AG04449 (cell line): ENCODE data around the gene LRRC18.

Source experiments
- CTCF ChIA-PET: fragments of 350-600 bp; formaldehyde crosslinking; extraction: SDS; loops from one replicate; lab custom pipeline; 2021; ENCODE audit warnings: antibody characterized with exemption; lab: Yijun Ruan, JAX
- POLR2A ChIA-PET: fragments of 400-600, 350-600 bp; formaldehyde crosslinking; extraction: SDS; loops from one replicate; lab custom pipeline; 2020; ENCODE audit warnings: antibody characterized with exemption, inconsistent platforms; lab: Yijun Ruan, JAX
- DNase-seq: peaks from one replicate; pipeline ENCODE4 v3.0.0-alpha.2; 2010; ENCODE audit warnings: low read depth, low spot score
- H3K4me3 ChIP-seq: 2 replicates; pipeline ENCODE4 v1.5.1; 2011; ENCODE audit warnings: low read depth, mild to moderate bottlenecking, control low read depth, low read length
- TF ChIP-seq, protein P1 (sequence below): IDR thresholded peaks from one replicate; pipeline ENCODE4 v1.5.1; 2011; ENCODE audit warnings: mild to moderate bottlenecking, moderate library complexity, low read length, control low read depth, inconsistent platforms; ENCODE audit not compliant: insufficient read depth; ENCODE audit errors: missing control alignments

Gene LRRC18

DNA sequence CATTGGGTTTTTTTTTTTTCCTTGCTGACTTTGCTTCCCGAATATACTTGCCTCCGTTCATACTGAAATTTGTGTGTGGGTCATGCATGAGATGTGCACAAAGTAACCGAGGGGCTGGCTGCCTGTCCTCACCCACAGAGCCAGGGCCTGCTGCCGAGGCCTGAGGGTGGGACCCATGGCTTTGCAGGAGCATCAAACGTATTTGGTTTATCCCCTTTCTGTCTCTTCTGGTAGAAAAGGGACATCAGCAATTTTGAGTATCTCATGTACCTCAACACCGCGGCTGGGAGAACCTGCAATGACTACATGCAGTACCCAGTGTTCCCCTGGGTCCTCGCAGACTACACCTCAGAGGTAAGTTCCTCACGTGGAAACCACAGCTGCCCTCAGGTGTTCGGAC lies 3.5 kb upstream of the LRRC18 start:
- ChIA-PET POLR2A (no interaction called here), CTCF (no interaction called here)
- TF ChIP-seq, protein P1, sequence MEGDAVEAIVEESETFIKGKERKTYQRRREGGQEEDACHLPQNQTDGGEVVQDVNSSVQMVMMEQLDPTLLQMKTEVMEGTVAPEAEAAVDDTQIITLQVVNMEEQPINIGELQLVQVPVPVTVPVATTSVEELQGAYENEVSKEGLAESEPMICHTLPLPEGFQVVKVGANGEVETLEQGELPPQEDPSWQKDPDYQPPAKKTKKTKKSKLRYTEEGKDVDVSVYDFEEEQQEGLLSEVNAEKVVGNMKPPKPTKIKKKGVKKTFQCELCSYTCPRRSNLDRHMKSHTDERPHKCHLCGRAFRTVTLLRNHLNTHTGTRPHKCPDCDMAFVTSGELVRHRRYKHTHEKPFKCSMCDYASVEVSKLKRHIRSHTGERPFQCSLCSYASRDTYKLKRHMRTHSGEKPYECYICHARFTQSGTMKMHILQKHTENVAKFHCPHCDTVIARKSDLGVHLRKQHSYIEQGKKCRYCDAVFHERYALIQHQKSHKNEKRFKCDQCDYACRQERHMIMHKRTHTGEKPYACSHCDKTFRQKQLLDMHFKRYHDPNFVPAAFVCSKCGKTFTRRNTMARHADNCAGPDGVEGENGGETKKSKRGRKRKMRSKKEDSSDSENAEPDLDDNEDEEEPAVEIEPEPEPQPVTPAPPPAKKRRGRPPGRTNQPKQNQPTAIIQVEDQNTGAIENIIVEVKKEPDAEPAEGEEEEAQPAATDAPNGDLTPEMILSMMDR: no peak
- H3K4me3 ChIP-seq: no peak overlapping the region
- no peak for DNase-seq

DNA sequence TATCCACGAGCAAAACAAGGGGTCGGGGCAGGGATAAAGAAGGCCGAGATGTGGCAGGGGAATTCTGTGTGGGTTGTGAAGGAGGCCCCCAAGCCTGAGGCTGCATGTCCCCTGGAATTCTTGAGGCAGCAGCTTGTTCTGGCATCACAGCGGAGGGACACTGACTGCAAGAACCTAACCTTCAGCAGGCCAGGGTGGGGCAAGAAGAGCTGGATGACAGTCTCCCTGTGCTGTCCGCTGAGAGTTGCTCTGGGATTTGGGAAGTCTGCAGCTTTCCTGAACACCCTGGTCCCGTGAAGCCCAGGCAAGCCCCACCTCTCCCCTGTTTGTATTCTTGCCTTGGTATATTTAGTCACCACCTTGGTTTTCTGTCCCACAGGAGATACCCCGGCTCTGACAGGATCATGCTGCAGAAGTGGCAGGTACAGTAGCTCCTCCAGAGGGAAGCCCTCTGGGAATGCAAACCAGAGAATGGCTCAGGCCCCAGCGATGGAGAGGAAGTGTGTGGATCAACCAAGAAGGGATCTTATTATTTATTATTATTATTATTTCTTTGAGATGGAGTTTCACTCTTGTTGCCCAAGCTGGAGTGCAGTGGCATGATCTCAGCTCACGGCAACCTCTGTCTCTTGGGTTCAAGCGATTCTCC lies 1.9 kb upstream of the LRRC18 start:
- no peak for DNase-seq
- POLR2A ChIA-PET: no interaction called here
- H3K4me3 ChIP-seq: no peak overlapping the region
- TF ChIP-seq, protein P1: no peak
- CTCF ChIA-PET: no interaction called here

DNA sequence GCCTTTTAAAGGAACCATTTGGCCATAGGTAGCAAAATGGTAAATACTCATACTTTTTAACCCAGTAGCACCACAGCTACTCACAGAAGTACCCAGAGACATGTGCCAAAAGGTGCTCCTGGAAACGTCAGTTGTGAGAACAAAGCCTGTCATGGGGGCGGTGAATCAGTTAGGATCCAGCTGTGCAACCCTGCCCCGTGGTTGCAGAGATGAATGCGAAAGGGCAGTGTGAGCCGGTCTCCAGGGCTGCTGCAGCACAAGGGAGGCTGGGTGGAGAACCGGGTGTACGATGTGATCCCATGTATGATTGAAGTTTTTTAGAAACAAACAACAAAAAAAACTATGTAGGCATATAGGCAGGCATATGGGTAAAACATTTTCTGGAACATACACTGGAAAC lies 1.3 kb upstream of the LRRC18 start:
- ChIA-PET CTCF (no interaction called here), POLR2A (no interaction called here)
- TF ChIP-seq, protein P1: no peak
- no peak for DNase-seq
- no peak overlapping the region for H3K4me3 ChIP-seq

DNA sequence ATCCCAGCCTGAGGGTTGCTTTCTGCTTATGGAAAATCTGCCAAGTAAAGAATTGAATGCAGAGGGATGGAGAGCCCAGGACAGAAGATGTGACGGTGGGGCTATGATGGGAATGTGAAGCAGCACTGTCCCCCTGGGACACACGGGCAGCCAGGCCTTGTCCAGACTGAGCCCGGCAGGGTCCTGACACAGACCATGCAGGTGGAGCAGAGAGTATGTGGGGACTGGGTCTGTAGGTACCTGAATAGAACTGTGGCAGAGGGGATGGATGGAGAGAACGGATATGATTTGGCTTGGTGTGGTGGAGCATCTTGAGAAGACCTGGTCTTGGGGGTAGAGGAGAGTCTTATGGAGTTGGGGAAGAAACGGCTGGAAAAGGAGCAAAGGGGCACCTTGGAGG lies 732 bp upstream of the LRRC18 start:
- ChIA-PET CTCF (no interaction called here), POLR2A (no interaction called here)
- TF ChIP-seq, protein P1: no peak
- DNase-seq: no peak
- H3K4me3 ChIP-seq: no peak overlapping the region

DNA sequence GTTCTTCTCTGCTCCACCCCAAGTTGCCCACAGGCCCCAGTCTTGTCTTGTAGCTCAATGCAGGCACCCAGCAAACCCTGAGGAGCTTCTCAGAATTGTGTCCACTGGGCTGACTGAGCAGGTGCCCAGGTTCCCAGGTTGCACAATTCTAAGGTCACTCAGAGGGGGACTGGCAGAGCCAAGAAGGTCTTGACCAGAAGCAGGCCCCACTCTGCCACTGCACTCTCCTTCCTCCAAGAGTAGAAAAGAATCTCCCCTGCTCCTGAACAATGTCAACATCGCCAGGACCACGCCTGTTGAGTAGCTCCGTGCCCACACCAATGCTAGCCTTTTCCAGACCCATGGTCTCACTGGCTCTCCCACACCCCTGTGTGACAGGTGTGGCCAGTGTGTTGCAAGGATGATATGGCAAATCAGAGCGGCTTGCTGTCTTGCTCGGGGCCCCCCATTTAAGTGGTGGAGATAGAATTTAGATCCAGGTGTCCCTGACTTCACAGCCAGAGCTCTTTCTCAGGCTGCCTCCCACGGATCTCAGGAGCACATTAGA lies 577 bp downstream of the LRRC18 start:
- no peak for DNase-seq
- TF ChIP-seq, protein P1: no peak
- POLR2A ChIA-PET: no interaction called here
- no peak overlapping the region for H3K4me3 ChIP-seq
- CTCF ChIA-PET: interaction anchor here (0.6 kb wide), 1 partner anchor 14 kb away, joined by 3 read pairs; no protein-coding TSS in a partner anchor

DNA sequence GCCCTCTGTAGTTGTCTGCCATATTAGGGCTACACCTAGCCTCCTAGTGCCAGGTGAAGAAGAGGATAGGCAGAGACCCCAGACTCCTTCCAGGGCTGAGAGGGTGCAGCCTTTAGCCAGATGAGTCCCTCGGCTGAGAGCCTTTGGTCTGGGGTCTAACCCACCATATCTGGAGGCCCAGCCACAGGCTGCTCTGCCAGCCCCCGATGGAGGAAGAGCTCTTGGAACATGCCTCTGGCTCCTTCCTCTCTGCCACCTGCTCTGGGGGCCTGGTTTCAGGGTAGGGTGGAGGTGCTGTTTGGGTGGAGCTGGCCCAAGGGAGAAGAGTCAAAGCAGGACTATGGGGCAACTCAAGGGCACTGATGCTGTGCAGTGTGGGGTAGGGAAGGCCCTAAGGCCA lies 1.4 kb downstream of the LRRC18 start:
- no peak for DNase-seq
- ChIA-PET POLR2A (no interaction called here), CTCF (no interaction called here)
- no peak overlapping the region for H3K4me3 ChIP-seq
- TF ChIP-seq, protein P1: no peak
